ENCODE measurements around the gene NEURL2.
A peak's percentile ranks its signal among the peaks of the same experiment; 100 is the strongest.
"Not testable (repeated sequence)": the region's sequence is repeated elsewhere in the genome, so short reads cannot be mapped to it uniquely, and the experiment has no call there.

The NEURL2 gene, protein sequence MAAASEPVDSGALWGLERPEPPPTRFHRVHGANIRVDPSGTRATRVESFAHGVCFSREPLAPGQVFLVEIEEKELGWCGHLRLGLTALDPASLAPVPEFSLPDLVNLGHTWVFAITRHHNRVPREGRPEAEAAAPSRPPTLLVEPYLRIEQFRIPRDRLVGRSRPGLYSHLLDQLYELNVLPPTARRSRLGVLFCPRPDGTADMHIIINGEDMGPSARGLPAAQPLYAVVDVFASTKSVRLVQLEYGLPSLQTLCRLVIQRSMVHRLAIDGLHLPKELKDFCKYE

DNA sequence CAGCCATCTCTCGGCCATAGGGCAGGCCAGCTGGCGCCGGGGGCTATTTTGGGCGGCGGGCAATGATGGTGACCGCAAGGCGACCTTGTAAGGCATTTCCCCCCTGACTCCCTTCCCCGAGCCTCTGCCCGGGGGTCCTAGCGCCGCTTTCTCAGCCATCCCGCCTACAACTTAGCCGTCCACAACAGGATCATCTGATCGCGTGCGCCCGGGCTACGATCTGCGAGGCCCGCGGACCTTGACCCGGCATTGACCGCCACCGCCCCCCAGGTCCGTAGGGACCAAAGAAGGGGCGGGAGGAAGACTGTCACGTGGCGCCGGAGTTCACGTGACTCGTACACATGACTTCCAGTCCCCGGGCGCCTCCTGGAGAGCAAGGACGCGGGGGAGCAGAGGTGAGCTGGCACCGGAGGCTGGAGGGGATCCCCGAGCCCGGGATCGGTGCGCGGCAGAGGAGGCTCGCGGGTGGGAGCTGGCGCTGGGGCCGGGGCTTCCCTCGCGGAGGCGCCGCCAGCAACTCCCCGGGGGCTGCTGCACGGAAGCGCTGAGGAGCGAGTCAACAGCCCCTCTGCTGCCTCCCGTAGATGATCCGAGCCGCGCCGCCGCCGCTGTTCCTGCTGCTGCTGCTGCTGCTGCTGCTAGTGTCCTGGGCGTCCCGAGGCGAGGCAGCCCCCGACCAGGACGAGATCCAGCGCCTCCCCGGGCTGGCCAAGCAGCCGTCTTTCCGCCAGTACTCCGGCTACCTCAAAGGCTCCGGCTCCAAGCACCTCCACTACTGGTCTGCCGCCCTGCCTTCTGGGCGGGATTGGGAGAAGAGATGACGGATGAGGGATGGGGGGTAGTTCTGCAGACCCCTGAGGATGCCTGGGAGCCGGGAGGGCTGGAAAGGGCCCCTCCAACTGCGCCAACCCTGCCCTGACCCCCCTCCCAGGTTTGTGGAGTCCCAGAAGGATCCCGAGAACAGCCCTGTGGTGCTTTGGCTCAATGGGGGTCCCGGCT is at the start of gene NEURL2, which contains the start of gene CTSA:
Gene NEURL2 (minus strand): TSS at position 224 of the 999 bp plus-strand sequence. CDS start 217 bp downstream, at position 7.
Gene CTSA (plus strand): TSS at position 351 of the 999 bp plus-strand sequence. CDS start 234 bp downstream, at position 585.
- peak; percentile 83 for DNase-seq

GRCh38 chr20:45940469-45940868 is 49.5 kb upstream of the NEURL2 start:
- no peak for DNase-seq

GRCh38 chr20:45940053-45940452 is 49.0 kb upstream of the NEURL2 start:
- no peak for DNase-seq

GRCh38 chr20:45938727-45939438 is 47.9 kb upstream of the NEURL2 start:
- DNase-seq, result no peak

DNA sequence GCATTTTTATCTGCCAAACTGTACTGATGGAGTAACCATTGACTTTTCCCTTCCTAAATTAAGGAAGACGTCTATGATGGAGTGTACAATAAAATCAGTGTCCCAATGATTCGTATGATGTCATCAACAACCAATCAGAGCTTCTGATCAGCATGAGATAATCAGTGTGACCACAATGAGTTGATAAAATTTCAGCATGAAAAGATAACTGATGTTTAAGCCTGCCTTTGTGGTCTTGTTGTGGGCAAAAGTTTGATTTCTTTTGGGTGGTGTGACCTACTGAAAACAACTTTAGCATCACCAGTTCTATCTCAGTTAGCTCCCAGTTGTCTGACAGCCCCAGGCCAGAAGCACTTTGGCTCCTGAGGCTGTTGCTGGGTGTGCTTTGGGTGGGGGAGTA is 46.8 kb upstream of the NEURL2 start:
- no peak for DNase-seq

GRCh38 chr20:45935416-45936046 is 44.5 kb upstream of the NEURL2 start:
- no peak for DNase-seq

DNA sequence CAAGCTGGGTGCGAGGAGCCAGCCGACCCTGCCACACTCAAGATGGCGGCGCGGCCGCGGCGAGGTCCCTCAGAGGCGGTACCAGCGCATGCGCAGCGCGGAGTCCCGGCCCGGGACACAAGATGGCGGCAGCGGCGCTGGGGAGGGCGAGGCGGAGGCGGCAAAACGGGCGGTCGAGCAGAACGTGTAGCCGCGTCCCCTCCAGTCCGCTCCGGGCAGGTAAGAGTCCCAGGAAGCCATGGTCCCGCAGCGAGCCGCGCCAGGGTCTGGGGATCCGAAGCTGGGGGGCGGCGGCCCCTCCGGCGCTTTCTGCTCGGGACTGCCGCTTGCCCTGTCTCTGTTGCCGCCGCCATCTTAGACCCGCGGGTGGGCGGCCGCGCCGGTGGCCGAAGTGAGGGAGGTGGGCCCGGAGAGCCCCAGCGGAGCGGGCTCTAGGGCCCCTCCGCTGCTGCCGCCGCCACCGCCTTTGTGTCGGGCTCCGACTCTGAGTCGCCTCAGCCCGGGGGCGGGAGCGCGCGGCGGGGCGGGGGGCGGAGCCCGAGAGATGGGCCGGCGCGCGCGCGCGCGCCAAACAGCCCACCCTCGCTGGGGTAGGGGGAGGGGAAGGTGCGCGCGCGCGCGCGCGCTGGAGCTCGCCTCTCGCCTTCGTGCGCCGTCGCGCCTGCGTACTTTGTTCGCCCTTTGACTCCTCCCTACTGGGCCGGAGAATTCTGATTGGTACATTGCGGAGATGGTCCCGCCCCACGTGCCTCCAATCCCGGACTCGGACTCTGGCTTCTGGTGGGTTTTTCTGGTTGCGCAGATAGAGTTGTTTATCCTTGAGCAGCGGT is 43.8 kb upstream of the NEURL2 start, which contains the start of gene PCIF1:
Gene PCIF1 (plus strand): TSS at position 98 of the 830 bp plus-strand sequence. CDS start 4,317 bp downstream, outside the sequence.
- DNase-seq, result peak; percentile 94

- no peak for DNase-seq
Observed at GRCh38 chr20:45934046-45934585, 43.1 kb upstream of the NEURL2 start.

DNA sequence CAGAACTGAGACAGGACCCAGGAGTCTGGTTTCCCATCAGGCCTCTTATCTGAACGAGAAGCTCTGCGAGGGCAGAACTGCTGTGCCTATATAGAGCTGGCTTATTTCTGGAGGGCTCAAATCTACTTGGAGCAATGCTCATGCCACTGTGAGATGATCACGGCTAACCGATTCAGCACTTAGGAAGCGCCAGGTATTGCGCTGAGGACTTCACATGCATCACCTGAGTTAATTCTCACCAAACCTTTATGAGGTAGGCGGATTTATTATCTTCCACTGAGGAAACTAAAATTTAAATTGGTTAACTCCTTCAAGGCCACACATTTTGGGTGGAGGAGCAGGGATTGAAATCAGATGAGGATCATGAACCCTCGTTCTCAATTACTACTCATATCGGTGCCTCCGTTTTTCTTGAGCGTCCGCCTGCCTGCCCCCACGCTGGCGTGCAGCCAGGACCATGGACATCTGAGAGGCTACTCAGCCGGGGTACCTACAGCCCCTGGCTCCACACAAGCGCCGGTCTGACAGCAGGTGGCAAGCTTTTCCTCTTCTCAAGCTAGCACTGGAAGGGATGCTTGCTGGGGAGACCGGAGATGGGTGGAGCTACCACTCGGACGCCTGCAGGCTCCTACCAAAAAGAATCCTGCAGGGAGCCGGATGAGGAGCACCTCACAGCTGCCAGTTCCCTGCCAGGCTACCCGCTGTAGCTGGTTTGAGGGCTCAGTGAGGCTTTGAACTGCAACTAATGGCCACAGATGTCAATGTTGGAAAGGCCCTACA is 42.4 kb upstream of the NEURL2 start:
- peak; percentile 75 for DNase-seq

- DNase-seq, result not testable (repeated sequence)
Observed at GRCh38 chr20:45931680-45932079, 40.7 kb upstream of the NEURL2 start.

DNA sequence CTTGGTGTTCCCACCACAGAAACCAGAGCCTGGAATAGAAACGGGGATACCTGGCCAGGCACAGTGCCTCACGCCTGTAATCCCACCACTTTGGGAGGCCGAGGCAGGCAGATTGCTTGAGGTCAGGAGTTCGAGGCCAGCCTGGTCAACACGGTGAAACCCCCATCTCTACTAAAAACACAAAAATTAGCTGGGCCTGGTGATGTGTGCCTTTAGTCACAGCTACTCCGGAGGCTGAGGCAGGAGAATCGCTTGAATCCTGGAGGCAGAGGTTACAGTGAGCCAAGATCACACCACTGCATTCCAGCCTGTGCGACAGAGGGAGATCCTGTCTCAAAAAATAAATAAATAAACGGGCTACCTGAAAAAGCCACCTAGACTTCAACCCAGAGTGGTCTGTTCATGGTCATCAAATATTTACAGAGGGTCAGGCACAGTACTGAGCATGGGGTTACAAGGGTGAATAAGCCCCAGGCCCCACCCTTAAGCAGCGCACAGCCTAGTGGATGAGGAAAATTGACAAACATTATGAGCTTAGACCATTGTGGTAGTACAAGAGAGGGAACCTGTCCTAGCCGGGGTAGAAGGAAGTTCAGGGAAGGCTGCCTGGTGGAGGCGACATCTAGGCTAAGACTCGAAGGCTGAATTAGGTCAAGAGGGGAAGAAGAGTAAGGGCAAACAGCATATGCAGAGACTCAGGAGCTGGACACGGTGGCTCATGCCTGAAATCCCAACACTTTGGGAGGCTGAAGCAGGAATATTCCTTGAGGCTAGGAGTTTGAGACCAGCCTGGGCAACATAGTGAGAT is 36.3 kb upstream of the NEURL2 start:
- DNase-seq, result no peak

GRCh38 chr20:45926731-45927070 is 35.7 kb upstream of the NEURL2 start:
- no peak for DNase-seq

DNA sequence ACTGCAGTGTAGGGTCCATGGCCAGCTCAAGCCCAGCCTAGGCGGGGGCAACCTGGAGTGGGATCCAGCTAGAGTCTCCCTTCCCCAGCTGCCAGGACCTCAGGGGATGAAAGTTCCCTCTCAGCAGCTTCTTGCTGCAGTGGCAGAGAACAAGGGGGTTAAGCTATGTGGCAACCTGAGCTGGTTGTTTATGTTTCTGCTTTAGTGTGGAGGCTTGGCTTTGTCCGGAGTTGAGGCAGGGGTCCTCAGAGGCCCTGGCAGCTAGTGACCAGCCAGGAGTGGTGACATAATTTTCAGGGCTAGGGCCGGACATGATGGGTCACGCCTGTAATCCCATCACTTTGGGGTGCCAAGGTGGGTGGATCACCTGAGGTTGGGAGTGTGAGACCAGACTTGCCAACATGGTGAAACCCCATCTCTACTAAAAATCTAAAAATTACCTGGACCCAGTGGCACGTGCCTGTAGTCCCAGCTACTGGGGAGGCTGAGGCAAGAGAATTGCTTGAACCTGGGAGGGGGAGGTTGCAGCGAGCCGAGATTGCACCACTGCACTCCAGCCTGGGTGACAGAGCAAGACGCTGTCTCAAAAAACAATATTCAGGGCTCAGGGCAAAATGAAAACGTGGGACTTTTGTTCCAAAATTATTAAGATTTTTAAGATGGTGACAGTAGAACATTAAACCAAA is 35.0 kb upstream of the NEURL2 start:
- DNase-seq, result no peak

DNA sequence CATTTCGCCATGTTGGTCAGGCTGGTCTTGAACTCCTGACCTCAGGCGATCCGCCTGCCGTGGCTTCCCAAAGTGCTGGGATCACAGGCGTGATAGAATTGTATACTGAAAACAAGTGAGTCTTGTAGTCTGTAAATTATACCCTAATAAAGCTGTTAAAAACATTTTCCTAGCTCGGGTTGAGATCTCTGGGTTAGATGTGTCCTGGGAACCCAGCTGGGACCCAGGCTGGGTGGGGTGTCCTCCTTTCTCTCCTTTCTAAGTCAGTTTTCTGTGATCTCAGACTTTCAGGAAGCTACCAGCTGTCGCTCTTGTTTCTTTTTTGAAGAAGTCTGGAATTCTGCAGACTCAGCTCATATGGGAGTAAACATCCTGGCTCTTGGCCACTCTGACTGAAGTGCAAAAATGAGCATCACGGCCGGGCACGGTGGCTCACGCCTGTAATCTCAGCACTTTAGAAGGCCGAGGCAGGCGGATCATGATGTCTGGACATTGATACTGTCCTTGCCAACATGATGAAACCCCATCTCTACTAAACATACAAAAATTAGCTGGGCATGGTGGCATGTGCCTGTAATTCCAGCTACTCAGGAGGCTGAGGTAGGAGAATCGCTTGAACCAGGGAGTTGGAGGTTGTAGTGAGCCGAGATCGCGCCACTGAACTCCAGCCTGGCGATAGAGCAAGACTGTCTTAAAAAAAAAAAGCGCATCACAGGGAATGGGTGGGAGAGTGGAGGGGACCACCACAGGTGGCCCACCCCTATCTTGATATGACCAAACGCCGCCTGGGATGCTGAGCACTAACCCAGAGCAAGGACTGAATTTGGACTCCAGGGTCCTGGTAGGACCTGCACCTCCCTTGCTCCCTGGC is 33.6 kb upstream of the NEURL2 start:
- DNase-seq, result peak; percentile 31

- DNase-seq, result no peak
Observed at GRCh38 chr20:45921337-45922189, 30.6 kb upstream of the NEURL2 start.

GRCh38 chr20:45920462-45921336 is 29.7 kb upstream of the NEURL2 start:
- DNase-seq, result no peak
